ENCODE results near the gene C11orf65. TPM values are rescaled to one million over a fixed set of nuclear protein-coding genes. Genes with fewer than 3 reads are reported as not detected.
"Not testable (repeated sequence)": the region's sequence is repeated elsewhere in the genome, so short reads cannot be mapped to it uniquely, and the experiment has no call there.

The C11orf65 gene
- total RNA-seq, 4 donors from 2014 or later, result 0.19 to 1.3 (median 0.30) TPM; not detected in 1

DNA sequence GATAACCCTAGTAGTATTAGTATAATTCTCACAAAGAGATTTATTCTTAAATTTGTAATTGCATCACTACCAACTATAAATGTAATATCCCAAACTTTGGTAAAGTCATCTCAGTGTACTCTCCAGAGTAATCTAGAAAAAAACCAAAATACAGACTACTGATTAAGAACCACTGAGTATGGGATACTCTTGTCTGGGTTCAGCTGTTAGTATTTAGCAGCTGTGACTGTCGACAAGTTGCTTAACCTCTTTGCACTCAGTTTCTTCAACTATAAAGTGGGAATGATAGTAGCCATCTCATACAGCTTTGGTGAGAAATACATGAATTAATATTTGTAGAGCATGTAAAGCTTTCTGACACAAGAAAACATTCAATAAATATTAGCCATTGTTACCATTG is 35.3 kb downstream of the C11orf65 start:
- H3K4me3 ChIP-seq (ENCODE audit: low read depth, poor library complexity, severe bottlenecking), result no peak overlapping the region
- no peak for DNase-seq (ENCODE audit: low spot score in 2 of 2)
- TF ChIP-seq, protein P1, sequence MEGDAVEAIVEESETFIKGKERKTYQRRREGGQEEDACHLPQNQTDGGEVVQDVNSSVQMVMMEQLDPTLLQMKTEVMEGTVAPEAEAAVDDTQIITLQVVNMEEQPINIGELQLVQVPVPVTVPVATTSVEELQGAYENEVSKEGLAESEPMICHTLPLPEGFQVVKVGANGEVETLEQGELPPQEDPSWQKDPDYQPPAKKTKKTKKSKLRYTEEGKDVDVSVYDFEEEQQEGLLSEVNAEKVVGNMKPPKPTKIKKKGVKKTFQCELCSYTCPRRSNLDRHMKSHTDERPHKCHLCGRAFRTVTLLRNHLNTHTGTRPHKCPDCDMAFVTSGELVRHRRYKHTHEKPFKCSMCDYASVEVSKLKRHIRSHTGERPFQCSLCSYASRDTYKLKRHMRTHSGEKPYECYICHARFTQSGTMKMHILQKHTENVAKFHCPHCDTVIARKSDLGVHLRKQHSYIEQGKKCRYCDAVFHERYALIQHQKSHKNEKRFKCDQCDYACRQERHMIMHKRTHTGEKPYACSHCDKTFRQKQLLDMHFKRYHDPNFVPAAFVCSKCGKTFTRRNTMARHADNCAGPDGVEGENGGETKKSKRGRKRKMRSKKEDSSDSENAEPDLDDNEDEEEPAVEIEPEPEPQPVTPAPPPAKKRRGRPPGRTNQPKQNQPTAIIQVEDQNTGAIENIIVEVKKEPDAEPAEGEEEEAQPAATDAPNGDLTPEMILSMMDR (IDR thresholded peaks at IDR 0.05), result no peak
- no peak for TF ChIP-seq POLR2A (IDR thresholded peaks at IDR 0.05)
- intact Hi-C loops (cut with DNase I; ENCODE audit: low total_unique reads), result no loop called here
- WGBS, 2 donors, result 74 to 84% methylated on average over 1 of the region's 1 CpG

DNA sequence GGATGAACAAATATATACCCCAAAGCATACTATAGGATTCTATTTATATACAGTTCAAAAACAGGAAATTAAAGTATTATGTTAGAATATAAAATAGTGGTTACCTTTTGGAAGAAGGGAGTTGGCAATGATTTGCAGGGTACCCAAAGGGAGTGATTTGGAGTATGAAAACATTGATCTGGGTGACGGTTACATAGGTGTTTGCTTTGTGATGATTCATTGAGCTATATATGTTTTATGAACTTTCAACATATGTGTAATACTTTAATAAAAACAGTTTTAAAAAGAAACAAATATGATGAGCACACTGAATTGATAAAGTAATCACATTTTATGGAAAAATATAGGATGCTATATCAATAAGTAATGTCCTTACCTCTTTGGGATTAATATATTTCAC is 36.0 kb downstream of the C11orf65 start:
- H3K4me3 ChIP-seq (ENCODE audit: low read depth, poor library complexity, severe bottlenecking), result no peak overlapping the region
- no peak for DNase-seq (ENCODE audit: low spot score in 2 of 2)
- TF ChIP-seq, protein P1 (IDR thresholded peaks at IDR 0.05), result no peak
- no peak for TF ChIP-seq POLR2A (IDR thresholded peaks at IDR 0.05)
- 82 to 86% methylated on average over 1 of the region's 1 CpG for WGBS, 2 donors
- intact Hi-C loops (cut with DNase I; ENCODE audit: low total_unique reads), result no loop called here

DNA sequence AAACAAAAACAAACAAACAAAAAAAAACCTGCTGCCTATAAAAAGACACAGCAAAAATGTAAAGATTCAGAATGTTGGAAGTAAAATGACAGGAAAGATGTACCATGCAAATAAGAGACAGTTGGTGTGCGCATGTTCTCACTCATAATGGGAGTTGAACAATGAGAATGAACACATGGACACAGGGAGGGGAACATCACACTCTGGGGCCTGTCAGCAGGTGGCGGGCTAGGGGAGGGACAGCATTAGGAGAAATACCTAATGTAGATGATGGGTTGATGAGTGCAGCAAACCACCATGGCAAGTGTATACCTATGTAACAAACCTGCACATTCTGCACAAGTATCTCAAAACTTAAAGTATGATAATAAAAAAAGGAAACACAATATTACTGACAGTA is 49.8 kb downstream of the C11orf65 start:
- WGBS, 2 donors, result 71 to 89% methylated on average over 2 of the region's 2 CpGs
- DNase-seq (ENCODE audit: low spot score in 2 of 2); H3K4me3 ChIP-seq (ENCODE audit: low read depth, poor library complexity, severe bottlenecking); intact Hi-C loops (cut with DNase I; ENCODE audit: low total_unique reads): not testable (repeated sequence)

DNA sequence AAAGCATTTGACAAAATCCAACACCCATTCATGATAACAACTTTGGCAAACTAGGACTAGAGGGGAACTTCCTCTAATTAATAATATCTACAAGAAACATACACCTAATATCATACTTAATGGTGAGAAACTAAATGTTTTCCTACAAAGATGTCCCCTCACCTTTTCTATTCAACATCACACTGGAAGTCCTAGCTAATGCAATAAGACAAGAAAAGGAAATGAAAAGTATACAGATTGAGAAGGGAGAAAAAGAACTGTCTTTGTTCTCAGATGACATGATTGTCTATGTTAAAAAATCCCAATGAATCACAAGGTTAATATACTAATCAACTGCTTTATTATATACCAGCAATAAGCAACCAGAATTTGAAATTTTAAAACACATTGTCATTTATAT is 52.4 kb downstream of the C11orf65 start:
- intact Hi-C loops (cut with DNase I; ENCODE audit: low total_unique reads), result no loop called here
- no peak for DNase-seq (ENCODE audit: low spot score in 2 of 2)
- no peak overlapping the region for H3K4me3 ChIP-seq (ENCODE audit: low read depth, poor library complexity, severe bottlenecking)
- TF ChIP-seq, protein P1 (IDR thresholded peaks at IDR 0.05), result no peak
- TF ChIP-seq POLR2A (IDR thresholded peaks at IDR 0.05), result no peak

DNA sequence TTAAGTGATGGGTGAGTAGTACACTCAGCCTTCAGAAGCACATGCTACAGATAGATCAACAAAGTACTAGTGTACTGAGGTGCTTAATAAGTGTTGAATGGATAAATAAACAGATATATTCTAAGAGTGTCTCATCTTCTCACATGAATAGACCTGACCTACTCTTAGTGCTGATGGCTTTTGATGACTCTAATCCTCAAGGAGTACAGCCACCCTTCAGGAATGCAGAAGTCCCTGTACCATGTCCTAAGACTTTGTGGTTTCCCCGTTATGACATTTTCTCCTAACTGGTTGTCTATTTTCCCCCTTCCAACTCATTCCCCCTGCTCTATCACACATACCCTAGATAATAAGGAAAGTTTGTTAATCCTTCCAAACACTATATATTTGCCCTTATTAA is 61.6 kb downstream of the C11orf65 start:
- WGBS, 2 donors, result 91 to 100% methylated on average over 1 of the region's 1 CpG
- no peak for TF ChIP-seq POLR2A (IDR thresholded peaks at IDR 0.05)
- TF ChIP-seq, protein P1 (IDR thresholded peaks at IDR 0.05), result no peak
- no peak for DNase-seq (ENCODE audit: low spot score in 2 of 2)
- intact Hi-C loops (cut with DNase I; ENCODE audit: low total_unique reads), result no loop called here
- H3K4me3 ChIP-seq (ENCODE audit: low read depth, poor library complexity, severe bottlenecking), result no peak overlapping the region

DNA sequence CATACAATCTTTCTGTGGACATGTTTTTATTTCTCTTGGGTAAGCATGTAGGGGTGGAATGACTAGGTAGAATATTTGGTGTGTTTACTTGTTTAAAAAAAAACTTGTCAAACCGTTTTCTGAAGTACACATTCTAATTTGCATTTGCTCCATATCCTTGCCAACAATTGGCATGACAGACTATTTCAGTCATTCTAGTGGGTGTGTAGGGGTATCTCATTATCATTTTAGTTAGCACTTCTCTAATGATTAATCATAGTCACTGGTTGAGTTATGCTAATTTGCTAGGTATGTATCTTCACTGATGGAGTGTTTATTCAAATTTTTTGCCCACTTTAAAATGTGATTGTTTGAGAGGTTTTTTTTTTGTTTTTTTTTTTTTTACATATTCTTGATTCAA is 64.3 kb downstream of the C11orf65 start:
- intact Hi-C loops (cut with DNase I; ENCODE audit: low total_unique reads), result no loop called here
- WGBS, 2 donors, result 38 to 45% methylated on average over 1 of the region's 1 CpG
- TF ChIP-seq POLR2A (IDR thresholded peaks at IDR 0.05), result no peak
- TF ChIP-seq, protein P1 (IDR thresholded peaks at IDR 0.05), result no peak

More for the DNA sequence above, 64.3 kb downstream of the C11orf65 start:
- H3K4me3 ChIP-seq (ENCODE audit: low read depth, poor library complexity, severe bottlenecking), result no peak overlapping the region
- DNase-seq (ENCODE audit: low spot score in 2 of 2), result no peak
